HG02759 (cell line): ENCODE data around the gene TNFRSF6B.

Experiments
- ATAC-seq: cut with Tn5 transposase; IDR thresholded peaks from one replicate; pipeline ENCODE4 v1.9.1; 2021; ENCODE audit warnings: mild to moderate bottlenecking, moderate library complexity; ENCODE audit not compliant: unreplicated experiment

TNFRSF6B gene

DNA sequence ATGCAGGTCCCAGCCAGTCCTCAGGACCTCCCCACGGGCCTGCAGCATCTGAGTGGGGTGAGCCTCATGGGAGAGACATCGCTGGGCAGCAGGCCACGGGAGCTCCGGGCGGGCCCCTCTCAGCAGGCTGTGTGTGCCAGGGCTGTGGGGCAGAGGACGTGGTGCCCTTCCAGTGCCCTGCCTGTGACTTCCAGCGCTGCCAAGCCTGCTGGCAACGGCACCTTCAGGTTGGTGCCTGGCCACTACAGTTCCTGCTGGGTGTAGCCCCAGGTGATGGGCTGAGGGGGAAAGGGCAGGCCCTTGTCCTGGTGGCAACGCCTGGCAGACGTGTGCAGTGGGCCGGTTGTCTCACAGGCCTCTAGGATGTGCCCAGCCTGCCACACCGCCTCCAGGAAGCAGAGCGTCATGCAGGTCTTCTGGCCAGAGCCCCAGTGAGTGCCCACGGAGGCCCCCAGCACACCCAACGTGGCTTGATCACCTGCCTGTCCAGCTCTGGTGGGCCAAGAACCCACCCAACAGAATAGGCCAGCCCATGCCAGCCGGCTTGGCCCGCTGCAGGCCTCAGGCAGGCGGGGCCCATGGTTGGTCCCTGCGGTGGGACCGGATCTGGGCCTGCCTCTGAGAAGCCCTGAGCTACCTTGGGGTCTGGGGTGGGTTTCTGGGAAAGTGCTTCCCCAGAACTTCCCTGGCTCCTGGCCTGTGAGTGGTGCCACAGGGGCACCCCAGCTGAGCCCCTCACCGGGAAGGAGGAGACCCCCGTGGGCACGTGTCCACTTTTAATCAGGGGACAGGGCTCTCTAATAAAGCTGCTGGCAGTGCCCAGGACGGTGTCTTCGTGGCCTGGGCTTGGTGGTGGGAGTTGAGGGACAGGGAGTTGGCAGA lies 787 bp upstream of the TNFRSF6B start:
- no peak for ATAC-seq

DNA sequence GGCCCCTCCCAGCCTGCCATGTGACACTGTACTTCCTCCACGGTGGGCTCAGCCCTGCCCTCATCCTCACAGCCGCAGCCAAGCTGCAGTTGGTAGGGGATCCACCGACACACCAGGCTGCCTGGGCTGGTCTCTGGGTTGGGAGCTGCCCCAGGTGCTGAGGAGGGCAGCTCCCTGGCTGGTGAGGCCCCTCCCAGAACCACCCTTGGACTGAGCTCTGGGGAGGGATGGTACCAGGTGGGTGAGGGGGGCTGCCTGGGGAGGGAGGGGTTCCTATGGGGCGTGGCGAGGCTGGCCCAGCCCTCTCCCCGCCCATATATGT lies 185 bp upstream of the TNFRSF6B start:
- no peak for ATAC-seq

GRCh38 chr20:63697357-63697867 lies 960 bp downstream of the TNFRSF6B start:
- ATAC-seq = no peak

DNA sequence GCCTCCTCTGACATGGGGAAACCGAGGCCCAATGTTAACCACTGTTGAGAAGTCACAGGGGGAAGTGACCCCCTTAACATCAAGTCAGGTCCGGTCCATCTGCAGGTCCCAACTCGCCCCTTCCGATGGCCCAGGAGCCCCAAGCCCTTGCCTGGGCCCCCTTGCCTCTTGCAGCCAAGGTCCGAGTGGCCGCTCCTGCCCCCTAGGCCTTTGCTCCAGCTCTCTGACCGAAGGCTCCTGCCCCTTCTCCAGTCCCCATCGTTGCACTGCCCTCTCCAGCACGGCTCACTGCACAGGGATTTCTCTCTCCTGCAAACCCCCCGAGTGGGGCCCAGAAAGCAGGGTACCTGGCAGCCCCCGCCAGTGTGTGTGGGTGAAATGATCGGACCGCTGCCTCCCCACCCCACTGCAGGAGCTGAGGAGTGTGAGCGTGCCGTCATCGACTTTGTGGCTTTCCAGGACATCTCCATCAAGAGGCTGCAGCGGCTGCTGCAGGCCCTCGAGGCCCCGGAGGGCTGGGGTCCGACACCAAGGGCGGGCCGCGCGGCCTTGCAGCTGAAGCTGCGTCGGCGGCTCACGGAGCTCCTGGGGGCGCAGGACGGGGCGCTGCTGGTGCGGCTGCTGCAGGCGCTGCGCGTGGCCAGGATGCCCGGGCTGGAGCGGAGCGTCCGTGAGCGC lies 1.6 kb downstream of the TNFRSF6B start:
- no peak for ATAC-seq

DNA sequence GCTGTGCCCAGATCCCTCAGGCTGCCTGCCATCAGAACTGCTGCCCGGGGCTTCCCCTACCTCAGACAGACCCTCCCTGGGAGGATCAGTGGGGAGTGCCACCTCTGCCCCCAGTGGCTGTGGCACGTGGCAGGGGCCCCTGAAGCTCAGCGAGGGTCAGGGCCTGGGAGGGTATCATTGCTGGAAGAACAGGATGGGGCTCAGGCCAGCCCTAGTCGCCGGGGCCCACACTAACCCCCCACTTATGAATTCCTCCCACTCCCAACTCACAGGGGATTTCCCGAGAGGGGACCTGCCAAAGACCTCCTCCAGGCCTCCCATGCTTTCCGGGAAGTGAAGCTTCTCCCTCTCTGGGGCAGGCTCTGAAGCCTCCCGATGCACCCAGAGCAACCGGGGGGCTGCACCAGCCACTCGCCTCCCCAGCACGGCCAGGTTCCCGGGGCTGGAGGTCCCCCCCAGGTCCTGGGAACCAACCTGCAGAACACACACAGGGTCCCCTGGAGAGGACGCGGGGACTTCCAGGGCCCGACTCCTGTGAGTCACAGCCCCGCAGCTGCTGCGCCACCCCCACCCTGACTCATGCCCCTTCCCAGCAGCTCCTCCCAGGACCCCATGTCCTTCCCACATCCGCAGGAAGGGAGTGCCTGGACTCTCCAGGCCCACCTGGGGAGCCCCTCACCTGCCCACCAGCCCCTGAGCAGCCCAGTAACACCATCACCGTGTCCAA lies 2.5 kb downstream of the TNFRSF6B start:
- no peak for ATAC-seq

- ATAC-seq = no peak
These were observed 3.2 kb downstream of the TNFRSF6B start for GRCh38 chr20:63699466-63700198.

DNA sequence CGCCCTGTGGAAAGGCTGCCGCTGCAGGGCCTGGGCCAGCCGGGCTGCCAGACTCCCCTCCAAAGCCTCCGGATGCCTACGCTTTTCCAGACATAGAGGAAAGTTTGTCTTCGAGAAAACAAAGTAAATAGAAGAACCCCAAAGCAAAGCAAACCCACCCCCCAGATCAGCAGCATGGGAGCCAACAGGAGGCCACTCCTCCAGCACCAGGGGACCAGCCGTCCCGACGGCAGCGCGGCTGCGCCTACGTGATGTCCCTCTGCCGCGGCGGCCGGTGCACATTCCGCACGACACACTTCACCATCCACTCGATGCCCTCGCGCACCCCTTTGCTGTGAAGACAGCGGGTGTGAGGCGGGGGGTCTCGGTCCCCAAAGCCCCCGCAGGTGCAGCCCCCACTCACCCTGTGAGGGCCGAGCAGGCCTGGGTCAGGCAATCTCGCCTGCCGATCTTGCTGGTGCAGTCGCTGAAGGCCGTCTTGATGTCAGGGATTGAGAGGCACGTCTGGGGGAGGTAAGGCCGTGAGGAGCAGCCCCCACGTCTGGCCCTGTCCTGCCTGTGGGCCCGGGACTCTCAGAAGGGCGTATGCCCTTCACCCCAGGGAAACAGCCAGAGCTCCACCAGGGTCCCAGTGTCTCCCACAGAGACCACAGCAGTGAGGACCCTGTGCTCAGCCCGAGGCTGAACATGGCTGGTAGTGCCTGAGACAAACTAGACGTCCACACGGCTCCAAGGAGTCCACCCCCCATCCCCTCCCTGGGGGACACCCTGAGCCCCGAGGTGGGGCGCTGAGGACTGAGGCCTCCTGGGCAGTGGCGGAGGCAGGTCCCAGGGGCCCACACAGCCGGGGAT lies 4.0 kb downstream of the TNFRSF6B start:
- no peak for ATAC-seq

DNA sequence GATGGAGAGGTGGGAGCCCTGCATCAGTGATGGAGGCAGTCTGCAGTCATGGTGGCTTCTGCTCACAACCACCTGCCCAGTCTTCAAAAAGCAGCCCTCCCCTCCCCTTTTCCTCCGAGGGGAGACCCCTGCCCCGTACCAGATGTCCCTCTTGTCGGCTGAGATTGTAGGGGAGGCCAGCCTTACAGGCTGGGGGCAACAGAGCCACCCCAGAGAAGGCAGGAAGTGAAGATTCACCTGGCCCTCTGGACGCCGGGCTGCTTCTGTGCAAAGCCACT lies 4.5 kb downstream of the TNFRSF6B start:
- ATAC-seq = no peak

- ATAC-seq = no peak
These were observed 5.0 kb downstream of the TNFRSF6B start for GRCh38 chr20:63701329-63702035.

- ATAC-seq = no peak
These were observed 5.7 kb downstream of the TNFRSF6B start for GRCh38 chr20:63702036-63702665.

DNA sequence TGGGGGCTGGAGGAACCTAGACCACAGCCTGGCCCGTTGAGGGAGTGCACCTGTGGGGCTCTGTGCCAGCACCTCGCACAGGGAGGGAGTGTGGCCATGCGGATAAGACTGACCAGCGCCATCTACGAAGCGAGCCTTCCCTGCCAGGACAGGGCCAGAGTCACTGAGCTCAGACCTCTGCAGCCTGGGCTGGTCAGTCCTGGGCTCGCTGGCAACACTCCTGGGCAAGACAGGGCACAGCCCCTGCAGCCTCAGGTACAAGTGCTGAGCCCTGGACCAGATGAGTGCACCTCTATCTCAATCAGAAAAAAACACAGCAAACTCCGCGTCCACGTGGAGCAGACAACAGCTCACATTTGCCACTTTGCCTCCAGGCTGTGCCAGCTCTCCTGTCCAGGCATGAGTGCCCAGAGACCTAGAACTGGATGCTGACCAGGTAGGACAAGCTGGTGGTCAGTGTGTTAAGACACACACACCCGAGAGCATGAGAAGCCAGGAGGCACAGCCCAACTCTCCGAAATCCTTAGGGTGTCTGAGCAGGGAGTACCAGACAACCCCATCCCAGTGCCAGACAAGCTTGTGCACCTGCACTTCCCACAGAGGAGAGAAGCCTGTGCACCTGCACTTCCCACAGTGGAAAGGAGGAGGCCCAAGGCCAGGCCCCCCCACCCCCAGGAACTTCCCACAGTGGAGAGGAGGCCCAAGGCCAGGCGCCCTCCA lies 6.5 kb downstream of the TNFRSF6B start:
- ATAC-seq = no peak

DNA sequence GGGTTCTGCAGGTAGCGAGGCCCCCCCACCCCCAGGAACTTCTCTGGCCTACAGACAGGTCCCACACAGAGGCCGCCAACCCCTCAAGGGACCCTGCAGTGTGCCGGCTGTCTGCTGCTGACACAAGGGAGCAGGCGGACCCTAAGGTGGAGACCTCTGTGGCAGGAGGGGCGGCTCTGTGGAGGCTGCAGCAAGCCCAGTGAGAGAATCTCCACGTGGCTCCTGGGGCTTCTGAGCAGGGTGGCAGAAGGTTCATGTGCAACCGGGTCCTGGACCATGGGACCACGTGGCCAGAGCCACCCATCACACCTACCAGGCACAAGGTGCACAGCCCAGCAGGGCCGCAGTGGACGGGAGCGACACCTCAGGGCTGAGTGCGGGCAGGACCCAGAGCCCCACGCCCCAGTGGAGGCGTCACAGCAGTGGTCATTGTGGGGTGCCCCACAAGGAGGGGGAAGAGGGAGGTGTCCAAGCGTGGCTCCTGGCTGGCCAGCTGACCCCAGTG lies 7.1 kb downstream of the TNFRSF6B start:
- no peak for ATAC-seq

DNA sequence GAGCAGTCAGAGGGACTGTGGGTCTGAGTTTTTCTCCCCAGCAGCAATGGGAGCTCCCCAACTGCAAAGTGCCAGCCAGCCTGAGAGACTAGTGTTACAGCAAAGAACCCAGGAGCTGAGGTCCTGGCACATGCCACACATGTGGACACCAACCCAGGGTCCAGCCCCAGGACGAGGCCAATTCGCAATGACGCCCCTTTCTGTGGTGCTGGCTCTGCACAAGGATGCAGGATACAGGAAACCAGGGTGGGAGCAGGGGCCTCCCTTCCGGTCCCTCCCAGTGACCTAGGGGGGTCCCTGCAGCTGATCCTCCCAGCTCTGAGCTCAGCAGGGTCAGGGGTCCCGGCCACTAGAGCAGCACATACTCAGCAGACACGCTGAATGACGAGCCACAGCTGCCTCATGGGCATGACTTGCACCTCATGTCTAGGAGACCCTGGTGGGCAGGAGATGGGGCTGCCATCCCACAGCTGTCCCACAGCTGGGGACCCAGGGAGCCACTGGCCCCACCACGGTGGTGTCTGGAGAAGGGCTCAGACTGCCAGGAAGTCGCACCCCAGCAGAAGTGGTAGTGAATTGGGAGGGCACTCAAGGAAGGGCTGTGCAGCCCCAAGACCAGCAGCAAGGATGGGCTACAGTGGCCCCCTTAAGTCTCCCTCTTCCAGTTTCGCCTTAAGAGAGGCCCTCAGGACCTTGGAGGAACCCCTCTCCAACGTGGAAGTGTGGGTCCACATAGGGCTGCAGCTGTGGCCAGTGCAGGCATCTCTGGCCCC lies 7.7 kb downstream of the TNFRSF6B start:
- ATAC-seq = no peak

DNA sequence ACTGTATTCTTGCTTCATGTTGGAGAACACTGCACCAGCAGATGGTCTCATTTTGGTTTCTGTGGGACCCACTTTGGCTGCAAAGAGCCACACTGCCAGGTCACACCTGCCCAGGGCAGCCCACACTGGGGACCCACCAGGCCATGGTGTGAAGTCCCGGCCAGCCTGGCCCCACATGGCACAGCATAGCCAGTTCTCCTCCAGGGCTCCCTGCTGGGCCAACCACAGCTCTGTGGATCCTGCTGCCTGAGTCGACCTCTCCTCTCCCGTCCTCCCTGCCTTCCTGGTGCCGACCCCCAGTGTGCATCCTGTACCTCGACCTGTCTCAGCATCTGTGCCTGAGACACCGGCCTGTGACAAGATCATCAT lies 8.3 kb downstream of the TNFRSF6B start:
- no peak for ATAC-seq

DNA sequence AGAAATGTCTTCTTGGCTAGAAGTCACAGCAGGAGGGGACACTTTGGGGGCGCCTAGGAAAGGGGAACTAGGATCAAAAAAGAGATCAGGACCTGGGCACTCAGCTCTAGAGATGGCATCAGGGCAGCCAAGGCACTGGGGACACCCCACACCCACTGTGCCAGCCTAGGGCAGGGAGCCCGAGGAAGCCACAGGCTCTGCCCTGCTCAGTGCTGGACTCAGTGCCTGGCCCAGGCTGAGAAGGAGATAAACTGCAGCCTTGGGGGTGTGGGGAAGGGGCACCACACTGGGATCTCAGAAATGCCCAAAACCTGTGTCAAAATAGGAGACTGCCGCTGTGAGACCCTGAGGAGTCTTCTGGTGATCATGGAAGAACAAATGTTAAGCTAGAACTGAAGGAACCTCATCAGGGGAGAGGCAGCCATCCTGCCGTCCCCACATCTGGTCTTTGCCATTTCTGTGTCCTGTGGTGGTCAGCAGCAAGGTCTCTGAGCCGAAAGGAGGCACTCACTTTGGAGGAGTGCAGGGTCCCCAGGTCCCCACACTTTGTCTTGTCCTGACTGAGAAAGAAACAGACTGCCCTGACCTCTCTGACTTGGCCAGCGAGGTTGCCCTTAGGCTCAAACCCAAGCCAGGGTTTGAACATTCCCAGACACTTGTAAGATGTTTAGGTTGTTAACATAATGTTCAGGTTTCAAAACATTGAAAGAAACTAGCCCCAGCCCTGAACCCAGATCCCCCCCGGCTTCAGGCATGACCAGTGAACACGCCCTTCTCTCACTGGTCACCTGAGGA lies 9.0 kb downstream of the TNFRSF6B start:
- ATAC-seq = no peak

GRCh38 chr20:63706027-63706695 lies 9.7 kb downstream of the TNFRSF6B start:
- ATAC-seq = no peak
